IPS-NIHi7 (cell line): Measurements from ENCODE around the gene CCRL2.
"Not testable (repeated sequence)": the region's sequence is repeated elsewhere in the genome, so short reads cannot be mapped to it uniquely, and the experiment has no call there.

Experiments
- DNase-seq: peaks from one replicate; pipeline ENCODE4 v3.0.0; 2012; ENCODE audit warnings: mixed read lengths; ENCODE audit errors: extremely low spot score

Gene CCRL2

GRCh38 chr3:46405301-46406019 is 1.6 kb upstream of the CCRL2 start:
- DNase-seq = no peak

GRCh38 chr3:46406443-46406787 is 644 bp upstream of the CCRL2 start:
- DNase-seq = no peak

- DNase-seq = no peak
Measured at GRCh38 chr3:46407970-46408369, 911 bp downstream of the CCRL2 start.

- DNase-seq = no peak
Measured at GRCh38 chr3:46408853-46409252, 1.8 kb downstream of the CCRL2 start.

- no peak for DNase-seq
Measured at GRCh38 chr3:46409739-46410489, 2.9 kb downstream of the CCRL2 start.

- DNase-seq = no peak
Measured at GRCh38 chr3:46410669-46411068, 3.6 kb downstream of the CCRL2 start.

GRCh38 chr3:46411271-46411670 is 4.2 kb downstream of the CCRL2 start:
- no peak for DNase-seq

GRCh38 chr3:46412786-46413298 is 5.8 kb downstream of the CCRL2 start:
- DNase-seq = no peak

- DNase-seq = no peak
Measured at GRCh38 chr3:46413951-46414350, 6.9 kb downstream of the CCRL2 start.

- no peak for DNase-seq
Measured at GRCh38 chr3:46414739-46415138, 7.7 kb downstream of the CCRL2 start.

- DNase-seq = no peak
Measured at GRCh38 chr3:46416125-46416810, 9.2 kb downstream of the CCRL2 start.

GRCh38 chr3:46416811-46417510 is 9.9 kb downstream of the CCRL2 start:
- no peak for DNase-seq

- DNase-seq = no peak
Measured at GRCh38 chr3:46417841-46418611, 11.0 kb downstream of the CCRL2 start.

- DNase-seq = no peak
Measured at GRCh38 chr3:46419816-46420215, 12.8 kb downstream of the CCRL2 start.

GRCh38 chr3:46420931-46421330 is 13.9 kb downstream of the CCRL2 start:
- no peak for DNase-seq

- DNase-seq = no peak
Measured at GRCh38 chr3:46422617-46423016, 15.6 kb downstream of the CCRL2 start.

GRCh38 chr3:46423588-46423987 is 16.5 kb downstream of the CCRL2 start:
- DNase-seq = no peak

- DNase-seq = not testable (repeated sequence)
Measured at GRCh38 chr3:46426476-46426875, 19.4 kb downstream of the CCRL2 start.

GRCh38 chr3:46427404-46427803 is 20.3 kb downstream of the CCRL2 start:
- not testable (repeated sequence) for DNase-seq

GRCh38 chr3:46427916-46428833 is 21.1 kb downstream of the CCRL2 start:
- DNase-seq = no peak
